GM21619 (cell line): ENCODE measurements around the gene KCNJ6.

Experiments
- ATAC-seq: cut with Tn5 transposase; IDR thresholded peaks from one replicate; pipeline ENCODE4 v1.9.1; 2021; ENCODE audit not compliant: unreplicated experiment

The KCNJ6 gene

DNA sequence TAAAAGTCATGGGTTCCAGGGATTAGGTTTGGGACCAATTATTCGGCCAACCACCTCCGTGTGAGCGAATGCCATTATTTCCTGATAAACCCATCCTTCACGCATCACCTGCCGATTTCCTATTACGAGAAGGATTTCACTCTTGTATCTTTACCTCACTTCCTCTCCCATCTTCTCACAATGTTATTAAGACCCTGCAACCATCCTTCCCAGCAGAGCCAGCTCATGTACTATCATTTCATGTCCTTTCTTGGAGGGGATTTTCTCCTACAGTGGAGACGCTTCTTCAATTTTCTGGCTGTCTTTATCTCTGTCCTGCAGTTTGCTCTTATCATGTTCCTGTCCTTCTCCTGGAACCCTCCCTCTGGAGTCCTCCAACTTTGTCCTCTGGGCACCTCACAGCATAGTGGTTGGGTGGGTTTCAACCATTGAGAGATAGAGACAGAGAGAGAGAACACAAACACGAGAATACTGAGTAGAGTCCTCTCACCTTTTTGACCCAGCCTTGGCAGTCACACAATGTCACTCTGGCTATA lies 357.5 kb downstream of the KCNJ6 start:
- no peak for ATAC-seq
